GM20000 (cell line): ENCODE results near the gene KRT1.

Experiments used
- DNase-seq: peaks from one replicate; pipeline ENCODE4 v3.0.0; 2012; ENCODE audit warnings: low spot score
- TF ChIP-seq, protein P1 (sequence below): IDR thresholded peaks from 2 replicates; pipeline ENCODE4 v1.5.1; 2012; ENCODE audit warnings: mild to moderate bottlenecking, control low read depth; ENCODE audit errors: extremely low read depth, missing control alignments

KRT1 gene

DNA sequence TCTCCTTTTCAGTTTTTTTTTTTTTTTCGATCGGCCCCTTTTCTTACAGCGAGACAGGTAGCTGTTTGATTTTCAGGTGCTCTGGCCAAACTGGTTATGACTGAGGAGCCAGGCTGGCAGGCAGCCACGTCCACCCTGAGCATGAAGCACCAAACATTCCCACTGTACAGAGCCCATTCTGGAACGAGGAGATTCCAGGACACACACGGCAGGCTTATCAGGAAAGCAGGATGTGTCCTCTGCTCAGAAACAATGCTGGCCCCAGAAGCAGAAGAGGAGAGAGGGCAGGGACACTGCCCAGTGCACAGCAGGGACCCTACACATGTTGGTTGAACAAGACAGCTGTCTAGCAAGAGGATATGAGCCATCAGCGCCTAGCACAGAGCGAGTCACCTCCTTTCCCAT is 24.5 kb downstream of the KRT1 start:
- no peak for DNase-seq
- TF ChIP-seq, protein P1, sequence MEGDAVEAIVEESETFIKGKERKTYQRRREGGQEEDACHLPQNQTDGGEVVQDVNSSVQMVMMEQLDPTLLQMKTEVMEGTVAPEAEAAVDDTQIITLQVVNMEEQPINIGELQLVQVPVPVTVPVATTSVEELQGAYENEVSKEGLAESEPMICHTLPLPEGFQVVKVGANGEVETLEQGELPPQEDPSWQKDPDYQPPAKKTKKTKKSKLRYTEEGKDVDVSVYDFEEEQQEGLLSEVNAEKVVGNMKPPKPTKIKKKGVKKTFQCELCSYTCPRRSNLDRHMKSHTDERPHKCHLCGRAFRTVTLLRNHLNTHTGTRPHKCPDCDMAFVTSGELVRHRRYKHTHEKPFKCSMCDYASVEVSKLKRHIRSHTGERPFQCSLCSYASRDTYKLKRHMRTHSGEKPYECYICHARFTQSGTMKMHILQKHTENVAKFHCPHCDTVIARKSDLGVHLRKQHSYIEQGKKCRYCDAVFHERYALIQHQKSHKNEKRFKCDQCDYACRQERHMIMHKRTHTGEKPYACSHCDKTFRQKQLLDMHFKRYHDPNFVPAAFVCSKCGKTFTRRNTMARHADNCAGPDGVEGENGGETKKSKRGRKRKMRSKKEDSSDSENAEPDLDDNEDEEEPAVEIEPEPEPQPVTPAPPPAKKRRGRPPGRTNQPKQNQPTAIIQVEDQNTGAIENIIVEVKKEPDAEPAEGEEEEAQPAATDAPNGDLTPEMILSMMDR = no peak

DNA sequence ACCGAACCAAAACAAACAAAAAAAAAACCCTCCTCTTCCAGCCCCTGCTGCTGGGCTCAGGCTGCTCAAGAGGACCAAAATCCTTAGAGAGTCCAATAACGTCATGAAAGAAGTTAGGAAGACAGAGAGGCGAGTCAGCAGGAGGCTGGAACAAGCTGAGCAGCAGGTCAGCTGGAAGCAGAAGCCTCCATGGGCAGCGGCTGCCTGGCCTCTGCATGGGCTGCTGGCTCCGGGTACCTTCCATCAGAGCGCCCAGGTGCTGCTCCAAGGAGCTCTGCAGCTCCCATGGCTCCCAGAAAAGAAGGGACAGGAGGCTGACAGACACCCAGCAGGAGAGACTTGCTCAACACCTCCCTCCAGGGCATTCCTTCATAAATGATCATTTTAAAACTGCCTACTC is 25.0 kb downstream of the KRT1 start:
- TF ChIP-seq, protein P1 = no peak
- no peak for DNase-seq

DNA sequence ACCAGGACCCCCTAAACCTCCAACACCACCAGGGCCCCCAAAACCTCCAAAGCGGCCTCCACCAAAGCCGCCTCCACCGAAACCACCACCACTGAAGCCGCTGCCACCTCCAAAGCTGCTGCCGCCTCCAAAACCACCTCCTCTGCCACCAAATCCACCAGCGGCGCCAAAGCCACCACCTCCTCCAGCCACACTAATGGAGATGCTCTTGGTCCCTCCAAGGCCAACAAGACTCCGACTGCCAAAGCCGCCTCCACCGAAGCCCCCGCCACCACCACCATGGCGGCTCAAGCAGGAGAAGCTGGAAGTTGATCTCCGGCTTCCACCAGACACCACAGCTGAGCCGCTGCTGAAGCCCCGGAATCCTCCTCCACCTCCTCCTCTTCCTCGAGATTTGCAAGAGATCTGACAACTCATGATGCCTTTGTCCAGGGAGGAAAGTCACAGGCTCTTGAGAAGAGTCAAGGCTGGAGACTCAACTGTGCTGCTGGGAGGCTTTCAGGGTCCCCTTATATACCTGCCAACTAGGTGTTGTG is 28.4 kb downstream of the KRT1 start, which contains the start of gene KRT2:
KRT2 (minus strand) TSS at position 486 of the 536 bp plus-strand sequence; CDS start at position 417, 69 bp downstream.
- TF ChIP-seq, protein P1 = no peak
- no peak for DNase-seq

DNA sequence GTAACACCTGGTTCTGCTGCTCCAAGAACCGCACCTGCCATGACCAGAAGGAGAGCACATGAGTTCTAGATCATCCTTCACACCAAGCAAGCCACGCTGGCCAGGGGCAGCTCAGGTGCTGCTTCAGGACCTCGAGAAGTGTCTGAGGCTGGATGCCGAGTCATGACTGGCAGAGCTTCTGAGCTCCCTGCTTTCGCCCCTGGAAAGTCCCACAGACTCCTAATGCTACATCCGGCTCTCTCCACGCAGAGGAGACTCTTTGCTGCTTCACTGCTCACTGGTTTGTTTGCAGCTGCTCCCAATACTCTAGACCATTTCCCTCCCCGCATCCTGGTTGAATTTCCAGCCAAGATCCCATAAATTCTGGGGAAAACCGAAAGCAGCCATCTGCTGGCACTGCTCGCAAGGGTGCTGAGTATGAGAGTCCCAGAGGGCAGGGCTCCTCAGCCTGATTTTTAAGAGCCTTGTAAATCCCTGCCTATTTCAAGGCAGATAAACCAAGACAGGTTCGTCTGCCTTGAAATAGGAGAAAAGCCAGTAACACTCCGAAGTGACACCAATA is 29.6 kb downstream of the KRT1 start:
- TF ChIP-seq, protein P1 = no peak
- no peak for DNase-seq

DNA sequence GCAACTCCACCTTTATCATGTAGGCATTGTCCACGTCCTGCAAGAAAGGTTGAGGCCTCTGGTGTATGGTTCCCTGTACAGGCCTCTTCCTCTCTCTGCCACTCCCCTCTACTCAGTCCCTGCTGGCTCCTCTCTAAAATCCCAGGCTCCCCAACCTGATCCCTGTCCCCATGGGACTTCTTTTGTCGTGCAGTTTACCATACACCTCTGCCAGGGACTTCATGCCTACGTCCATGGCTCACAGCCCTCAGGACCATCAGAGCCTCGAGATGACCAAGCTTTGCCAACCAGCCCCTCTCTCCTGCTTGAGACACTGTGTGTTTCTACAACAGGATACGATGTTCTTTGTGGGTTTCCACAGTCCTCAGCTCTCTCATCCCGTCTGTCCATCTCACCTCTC is 31.1 kb downstream of the KRT1 start:
- DNase-seq = no peak
- TF ChIP-seq, protein P1 = no peak

DNA sequence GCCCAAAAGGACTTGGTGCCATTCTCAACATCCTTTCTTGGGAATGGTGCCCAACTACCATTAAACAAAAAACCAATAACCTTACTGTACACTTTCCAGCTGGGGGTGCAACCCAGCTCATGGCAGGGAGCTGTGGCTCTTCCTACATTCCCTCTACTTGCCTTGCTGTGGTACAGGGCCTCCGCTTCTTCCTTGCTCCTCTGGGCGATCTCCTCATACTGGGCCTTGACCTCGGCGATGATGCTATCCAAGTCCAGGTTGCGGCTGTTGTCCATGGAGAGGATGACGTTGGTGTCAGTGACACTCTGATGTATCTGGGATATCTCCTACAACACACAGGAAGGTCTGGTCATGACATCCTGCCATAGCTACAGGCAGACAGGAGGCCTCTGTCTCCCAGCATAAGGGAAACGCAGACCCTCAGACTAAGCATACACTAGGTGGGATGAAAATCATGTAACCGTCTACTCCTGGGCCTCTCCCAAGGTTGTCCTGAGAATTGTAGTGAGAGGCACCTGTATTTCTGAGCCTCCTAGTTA is 32.1 kb downstream of the KRT1 start:
- no peak for DNase-seq
- TF ChIP-seq, protein P1 = no peak

DNA sequence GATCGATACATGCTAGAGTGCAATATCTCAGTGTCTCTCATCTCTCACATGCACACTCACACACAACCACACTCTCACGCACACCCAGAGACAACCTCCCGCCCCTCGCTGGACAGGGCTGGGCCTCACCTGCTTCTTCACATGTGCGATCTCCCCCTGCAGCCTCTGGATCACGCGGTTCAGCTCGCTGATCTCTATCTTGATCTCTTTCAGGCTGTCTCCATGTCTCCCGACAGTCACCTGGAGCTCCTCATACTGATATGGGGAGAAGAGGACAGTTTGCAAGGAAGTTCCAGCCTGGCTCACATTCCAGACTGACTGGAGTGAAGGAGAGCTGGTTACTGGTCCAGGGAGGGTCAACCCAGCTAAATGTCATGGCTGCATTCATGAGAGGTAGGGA is 32.6 kb downstream of the KRT1 start:
- TF ChIP-seq, protein P1 = no peak
- no peak for DNase-seq
